Activated T-helper 2 cell treated with anti-CD3 and anti-CD28 coated beads, Interferon-gamma antibody, Interleukin-2, Interleukin-4, amounts not matched to agents 10 μg/mL and 5 μg/mL and 100 μg/mL, durations not matched to agents 14 hours and 24 hours and 36 hours (primary cell): ENCODE measurements around the gene MYMK. TPM values are rescaled to one million over a fixed set of nuclear protein-coding genes. Genes with fewer than 3 reads are reported as not detected.

Experiments used
- DNase-seq: peaks from one replicate; pipeline ENCODE4 v3.0.0; 2021; ENCODE audit warnings: low spot score
- H3K27ac Mint-ChIP-seq: one replicate; pipeline ENCODE4 v1.8.0; 2021; ENCODE audit warnings: mixed read lengths
- H3K27me3 Mint-ChIP-seq: one replicate; pipeline ENCODE4 v1.8.0; 2021; ENCODE audit warnings: low read depth, mixed read lengths
- H3K36me3 Mint-ChIP-seq: one replicate; pipeline ENCODE4 v1.8.0; 2021; ENCODE audit warnings: low read depth, mixed read lengths
- H3K4me1 Mint-ChIP-seq: one replicate; pipeline ENCODE4 v1.8.0; 2021; ENCODE audit warnings: low read depth, mixed read lengths
- H3K4me3 Mint-ChIP-seq: one replicate; pipeline ENCODE4 v1.8.0; 2021; ENCODE audit warnings: low read depth, mild to moderate bottlenecking, moderate library complexity, mixed read lengths
- H3K9me3 Mint-ChIP-seq: one replicate; pipeline ENCODE4 v1.8.0; 2021; ENCODE audit warnings: mixed read lengths
- intact Hi-C: fragments of 100-400 bp; cut with micrococcal nuclease; formaldehyde crosslinking; loops from one replicate; pipeline ENCODE4 v1.15.1; 2023
- total RNA-seq: library from RNA; stranded (reverse); gene quantifications from 2 replicates; pipeline ENCODE4 v1.2.3, GENCODE V29; 2022

MYMK gene
- total RNA-seq, 1 donor from 2014 or later = not detected

GRCh38 chr9:133493845-133494540, 30.8 kb downstream of the MYMK start:
- Mint-ChIP-seq H3K27ac (no peak overlapping the region), H3K4me1 (no peaks in the 10 kb centered on the region), H3K36me3 (no peaks in the 10 kb centered on the region), H3K4me3 (no peak overlapping the region), H3K27me3 (no peaks in the 10 kb centered on the region), H3K9me3 (no peaks in the 10 kb centered on the region)
- intact Hi-C loops = no loop called here
- DNase-seq = no peak

GRCh38 chr9:133493428-133493827, 31.3 kb downstream of the MYMK start:
- H3K9me3 Mint-ChIP-seq = no peaks in the 10 kb centered on the region
- no peaks in the 10 kb centered on the region for H3K27me3 Mint-ChIP-seq
- H3K27ac Mint-ChIP-seq = no peak overlapping the region

GRCh38 chr9:133492061-133493021, 32.4 kb downstream of the MYMK start:
- intact Hi-C loops = no loop called here
- no peak for DNase-seq
- no peaks in the 10 kb centered on the region for H3K36me3 Mint-ChIP-seq
- no peaks in the 10 kb centered on the region for H3K9me3 Mint-ChIP-seq
- no peaks in the 10 kb centered on the region for H3K4me1 Mint-ChIP-seq
- no peaks in the 10 kb centered on the region for H3K27me3 Mint-ChIP-seq
- no peak overlapping the region for H3K4me3 Mint-ChIP-seq
- no peak overlapping the region for H3K27ac Mint-ChIP-seq

More at GRCh38 chr9:133493428-133493827, 31.3 kb downstream of the MYMK start:
- no peak for DNase-seq
- H3K36me3 Mint-ChIP-seq = no peaks in the 10 kb centered on the region
- H3K4me3 Mint-ChIP-seq = no peak overlapping the region
- H3K4me1 Mint-ChIP-seq = no peaks in the 10 kb centered on the region
- intact Hi-C loops = no loop called here

- intact Hi-C loops = no loop called here
- DNase-seq = no peak
- Mint-ChIP-seq H3K27ac (no peak overlapping the region), H3K4me1 (no peaks in the 10 kb centered on the region), H3K27me3 (no peaks in the 10 kb centered on the region), H3K36me3 (no peaks in the 10 kb centered on the region), H3K4me3 (no peak overlapping the region), H3K9me3 (no peaks in the 10 kb centered on the region)
Observed at GRCh38 chr9:133491656-133491925, 33.2 kb downstream of the MYMK start.

GRCh38 chr9:133490865-133491655, 33.7 kb downstream of the MYMK start:
- H3K27me3 Mint-ChIP-seq = no peaks in the 10 kb centered on the region
- no peak overlapping the region for H3K4me3 Mint-ChIP-seq
- H3K4me1 Mint-ChIP-seq = peaks cover under 1% of the 10 kb centered on the region
- intact Hi-C loops = no loop called here
- no peak for DNase-seq
- H3K36me3 Mint-ChIP-seq = no peaks in the 10 kb centered on the region
- no peaks in the 10 kb centered on the region for H3K9me3 Mint-ChIP-seq
- H3K27ac Mint-ChIP-seq = no peak overlapping the region

- no peaks in the 10 kb centered on the region for H3K27me3 Mint-ChIP-seq
- H3K9me3 Mint-ChIP-seq = no peaks in the 10 kb centered on the region
- peaks cover 2% of the 10 kb centered on the region for H3K4me1 Mint-ChIP-seq
- H3K4me3 Mint-ChIP-seq = no peak overlapping the region
- DNase-seq = no peak
- intact Hi-C loops = no loop called here
- H3K36me3 Mint-ChIP-seq = no peaks in the 10 kb centered on the region
- no peak overlapping the region for H3K27ac Mint-ChIP-seq
Observed at GRCh38 chr9:133490201-133490681, 34.5 kb downstream of the MYMK start.

- no peaks in the 10 kb centered on the region for H3K9me3 Mint-ChIP-seq
- H3K4me1 Mint-ChIP-seq = peaks cover 2% of the 10 kb centered on the region
- intact Hi-C loops = loop anchor here (5.0 kb wide), 1 partner anchor 132 kb away; the partner anchor contains the start of genes SURF1 and SURF2
- H3K36me3 Mint-ChIP-seq = no peaks in the 10 kb centered on the region
- H3K27me3 Mint-ChIP-seq = no peaks in the 10 kb centered on the region
- no peak overlapping the region for H3K4me3 Mint-ChIP-seq
- DNase-seq = no peak
- no peak overlapping the region for H3K27ac Mint-ChIP-seq
Observed at GRCh38 chr9:133489253-133490190, 35.2 kb downstream of the MYMK start.

GRCh38 chr9:133488686-133489252, 36.0 kb downstream of the MYMK start:
- H3K4me1 Mint-ChIP-seq = peaks cover 2% of the 10 kb centered on the region
- H3K36me3 Mint-ChIP-seq = no peaks in the 10 kb centered on the region
- H3K4me3 Mint-ChIP-seq = no peak overlapping the region
- intact Hi-C loops = loop anchor here (5.0 kb wide), 1 partner anchor 131 kb away; the partner anchor contains the start of genes SURF1 and SURF2
- H3K27me3 Mint-ChIP-seq = no peaks in the 10 kb centered on the region
- no peak overlapping the region for H3K27ac Mint-ChIP-seq
- no peak for DNase-seq
- no peaks in the 10 kb centered on the region for H3K9me3 Mint-ChIP-seq

GRCh38 chr9:133487331-133487725, 37.4 kb downstream of the MYMK start:
- H3K4me1 Mint-ChIP-seq = peaks cover 2% of the 10 kb centered on the region
- DNase-seq = no peak
- no peak overlapping the region for H3K4me3 Mint-ChIP-seq
- no peaks in the 10 kb centered on the region for H3K36me3 Mint-ChIP-seq
- H3K9me3 Mint-ChIP-seq = no peaks in the 10 kb centered on the region
- peaks cover 2% of the 10 kb centered on the region for H3K27me3 Mint-ChIP-seq
- intact Hi-C loops = loop anchor here (5.0 kb wide), 1 partner anchor 130 kb away; the partner anchor contains the start of genes SURF1 and SURF2
- H3K27ac Mint-ChIP-seq = no peak overlapping the region

- H3K27ac Mint-ChIP-seq = no peak overlapping the region
- H3K4me3 Mint-ChIP-seq = peak overlapping the region; percentile 21
Observed at GRCh38 chr9:133485531-133486260, 39.1 kb downstream of the MYMK start.

More at GRCh38 chr9:133485531-133486260, 39.1 kb downstream of the MYMK start:
- H3K27me3 Mint-ChIP-seq = peaks cover 5% of the 10 kb centered on the region
- no peaks in the 10 kb centered on the region for H3K9me3 Mint-ChIP-seq
- no peaks in the 10 kb centered on the region for H3K36me3 Mint-ChIP-seq
- intact Hi-C loops = loop anchor here (1.0 to 5.0 kb wide), 3 partner anchors 78 to 299 kb away; partner anchors contain the start of genes SURF1 and SURF2
- peaks cover 2% of the 10 kb centered on the region for H3K4me1 Mint-ChIP-seq
- no peak for DNase-seq
